ENCODE data around the gene MYADML2. TPM values are rescaled to one million over a fixed set of nuclear protein-coding genes. Genes with fewer than 3 reads are reported as not detected.

The MYADML2 gene
- total and polyA plus RNA-seq, 9 donors, result 11.3 to 24.1 (median 21.5) TPM

DNA sequence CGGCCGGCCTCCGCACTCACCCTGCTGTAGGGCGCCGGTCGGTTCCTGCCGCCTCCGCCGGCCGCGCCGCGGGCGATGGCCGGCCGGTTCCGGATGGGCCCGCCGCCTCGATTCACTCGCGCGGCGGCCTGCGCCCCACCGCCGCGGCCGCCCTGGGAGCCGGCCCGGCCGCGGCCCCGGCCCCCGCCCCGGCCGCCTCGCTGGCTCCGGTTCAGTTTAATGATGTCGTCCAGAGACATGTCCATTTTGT, 55.8 kb downstream of the MYADML2 start:
- Histone ChIP-seq H3K27ac (ENCODE audit: low read length) (peak overlapping the region; percentile 66), H3K36me3 (ENCODE audit: control insufficient read depth, insufficient read depth, low read length) (peaks cover 67% of the 10 kb centered on the region), H3K27me3 (ENCODE audit: control insufficient read depth, insufficient read depth, low read length) (no peaks in the 10 kb centered on the region), H3K4me1 (ENCODE audit: control insufficient read depth, insufficient read depth, low read length) (peaks cover 26% of the 10 kb centered on the region), H3K4me3 (ENCODE audit: low read length) (peak overlapping the region; percentile 62), H3K9me3 (replicated peaks; ENCODE audit: control insufficient read depth, low read depth, low read length) (no peaks in the 10 kb centered on the region)
- no peak for DNase-seq
- WGBS (ENCODE audit: insufficient coverage), result under 1% methylated on average over 40 of the region's 40 CpGs

DNA sequence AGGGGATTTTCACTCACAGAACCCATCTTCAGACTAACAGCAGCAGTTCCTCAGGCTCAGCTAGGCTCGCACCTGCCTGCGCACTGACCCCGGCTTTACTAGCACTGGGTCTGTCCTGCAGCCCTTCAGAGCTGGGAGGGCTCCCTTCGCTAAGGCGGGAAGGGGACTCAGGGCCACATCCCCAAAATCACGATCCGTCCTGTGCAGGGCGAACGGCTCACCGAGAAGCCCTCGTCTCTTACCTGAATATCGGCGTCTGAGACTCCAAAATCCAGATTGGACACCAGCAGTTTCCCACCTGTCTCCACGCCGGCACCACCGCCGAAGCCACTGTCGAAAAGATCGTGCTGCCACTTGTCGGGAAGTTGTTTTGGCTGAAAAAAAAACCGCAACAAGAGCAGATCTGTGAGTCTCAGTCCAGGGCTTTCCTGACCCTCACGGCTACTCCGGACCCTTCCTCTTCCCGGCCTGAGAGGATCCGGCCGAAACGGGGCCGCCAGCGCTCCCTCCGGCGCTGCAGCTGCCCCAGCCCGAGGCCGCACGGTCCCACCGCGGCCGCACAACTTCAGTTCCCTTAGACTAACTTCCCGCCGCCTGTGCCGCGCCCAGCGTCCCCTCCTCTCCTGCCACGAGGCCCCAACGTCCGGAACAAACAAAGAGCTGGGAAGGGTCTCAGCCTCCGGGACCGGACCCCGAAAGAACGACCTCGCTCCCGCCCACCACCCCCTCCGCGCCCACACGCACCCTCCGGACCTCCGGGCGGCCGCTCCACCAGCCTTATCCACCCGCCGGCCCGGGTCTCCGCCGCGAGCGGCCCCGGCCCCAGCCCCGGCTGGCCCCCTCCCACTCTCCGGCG, 56.4 kb downstream of the MYADML2 start:
- WGBS (ENCODE audit: insufficient coverage), result 9% methylated on average over 58 of the region's 69 CpGs
- DNase-seq, result no peak

More for the DNA sequence above, 56.4 kb downstream of the MYADML2 start:
- peaks cover 31% of the 10 kb centered on the region for H3K4me1 ChIP-seq (ENCODE audit: control insufficient read depth, insufficient read depth, low read length)
- H3K27ac ChIP-seq (ENCODE audit: low read length), result peak overlapping the region; percentile 66
- H3K9me3 ChIP-seq (replicated peaks; ENCODE audit: control insufficient read depth, low read depth, low read length), result no peaks in the 10 kb centered on the region
- H3K4me3 ChIP-seq (ENCODE audit: low read length), result peak overlapping the region; percentile 62
- H3K36me3 ChIP-seq (ENCODE audit: control insufficient read depth, insufficient read depth, low read length), result peaks cover 69% of the 10 kb centered on the region
- H3K27me3 ChIP-seq (ENCODE audit: control insufficient read depth, insufficient read depth, low read length), result no peaks in the 10 kb centered on the region

Other genes starting within 250 kb of the MYADML2 start
- gene MRPL12, start 243.9 kb downstream of the MYADML2 start, total RNA-seq, result 10.2 TPM
- gene MRPL12, start 243.9 kb downstream of the MYADML2 start, polyA plus RNA-seq (ENCODE audit: insufficient read depth in 1 of 8, insufficient read length in 8 of 8, low replicate concordance in 1 of 8), result 10 to 100 TPM; 49.7 to 65.8 (median 58.8) TPM
- gene SLC25A10, start 234.9 kb downstream of the MYADML2 start, total RNA-seq, result 4.3 TPM
- 1 to 10 TPM; 3.3 to 5.3 (median 4.2) TPM for gene SLC25A10, start 234.9 kb downstream of the MYADML2 start, polyA plus RNA-seq (ENCODE audit: insufficient read depth in 1 of 8, insufficient read length in 8 of 8, low replicate concordance in 1 of 8)
- gene GCGR, start 143.1 kb downstream of the MYADML2 start, total RNA-seq, result not detected
- gene GCGR, start 143.1 kb downstream of the MYADML2 start, polyA plus RNA-seq (ENCODE audit: insufficient read depth in 1 of 8, insufficient read length in 8 of 8, low replicate concordance in 1 of 8), result under 1 TPM in 4 of 8 donors, not detected in 4; 0.10 to 0.21 (median 0.18) TPM
- gene MCRIP1, start 113.9 kb downstream of the MYADML2 start, total RNA-seq, result 113 TPM
- 100 to 1,000 TPM; 123 to 147 (median 134) TPM for gene MCRIP1, start 113.9 kb downstream of the MYADML2 start, polyA plus RNA-seq (ENCODE audit: insufficient read depth in 1 of 8, insufficient read length in 8 of 8, low replicate concordance in 1 of 8)
- gene PPP1R27, start 112.2 kb downstream of the MYADML2 start, total RNA-seq, result 43.4 TPM
- gene PPP1R27, start 112.2 kb downstream of the MYADML2 start, polyA plus RNA-seq (ENCODE audit: insufficient read depth in 1 of 8, insufficient read length in 8 of 8, low replicate concordance in 1 of 8), result 10 to 100 TPM; 14.6 to 57.4 (median 28.8) TPM
- gene P4HB, start 86.7 kb downstream of the MYADML2 start, total RNA-seq, result 385 TPM
- gene P4HB, start 86.7 kb downstream of the MYADML2 start, polyA plus RNA-seq (ENCODE audit: insufficient read depth in 1 of 8, insufficient read length in 8 of 8, low replicate concordance in 1 of 8), result 100 to 1,000 TPM; 383 to 577 (median 450) TPM
- 86.0 TPM for gene ARHGDIA, start 75.9 kb downstream of the MYADML2 start, total RNA-seq
- 100 to 1,000 TPM; 145 to 236 (median 190) TPM for gene ARHGDIA, start 75.9 kb downstream of the MYADML2 start, polyA plus RNA-seq (ENCODE audit: insufficient read depth in 1 of 8, insufficient read length in 8 of 8, low replicate concordance in 1 of 8)
- 72.6 TPM for gene ALYREF, start 55.6 kb downstream of the MYADML2 start, total RNA-seq
- gene ALYREF, start 55.6 kb downstream of the MYADML2 start, polyA plus RNA-seq (ENCODE audit: insufficient read depth in 1 of 8, insufficient read length in 8 of 8, low replicate concordance in 1 of 8), result 10 to 100 TPM; 56.0 to 80.0 (median 70.8) TPM
- gene ANAPC11, start 55.5 kb downstream of the MYADML2 start, total RNA-seq, result 113 TPM
- gene ANAPC11, start 55.5 kb downstream of the MYADML2 start, polyA plus RNA-seq (ENCODE audit: insufficient read depth in 1 of 8, insufficient read length in 8 of 8, low replicate concordance in 1 of 8), result 100 to 1,000 TPM; 104 to 140 (median 113) TPM
- gene NPB, start 45.0 kb downstream of the MYADML2 start, total RNA-seq, result 2.0 TPM
- under 1 TPM; 0.22 to 0.82 (median 0.66) TPM for gene NPB, start 45.0 kb downstream of the MYADML2 start, polyA plus RNA-seq (ENCODE audit: insufficient read depth in 1 of 8, insufficient read length in 8 of 8, low replicate concordance in 1 of 8)
- 9.0 TPM for gene PCYT2, start 35.8 kb downstream of the MYADML2 start, total RNA-seq
- 10 to 100 TPM in 6 of 8 donors, 1 to 10 TPM in 2; 9.4 to 12.6 (median 11.2) TPM for gene PCYT2, start 35.8 kb downstream of the MYADML2 start, polyA plus RNA-seq (ENCODE audit: insufficient read depth in 1 of 8, insufficient read length in 8 of 8, low replicate concordance in 1 of 8)
- 6.0 TPM for gene SIRT7, start 29.1 kb downstream of the MYADML2 start, total RNA-seq
- gene SIRT7, start 29.1 kb downstream of the MYADML2 start, polyA plus RNA-seq (ENCODE audit: insufficient read depth in 1 of 8, insufficient read length in 8 of 8, low replicate concordance in 1 of 8), result 1 to 10 TPM; 6.5 to 9.7 (median 8.4) TPM
- 8.2 TPM for gene MAFG, start 19.5 kb downstream of the MYADML2 start, total RNA-seq
- gene MAFG, start 19.5 kb downstream of the MYADML2 start, polyA plus RNA-seq (ENCODE audit: insufficient read depth in 1 of 8, insufficient read length in 8 of 8, low replicate concordance in 1 of 8), result 10 to 100 TPM; 11.7 to 18.1 (median 16.7) TPM
- 78.9 TPM for gene PYCR1, start 9.9 kb downstream of the MYADML2 start, total RNA-seq
- gene PYCR1, start 9.9 kb downstream of the MYADML2 start, polyA plus RNA-seq (ENCODE audit: insufficient read depth in 1 of 8, insufficient read length in 8 of 8, low replicate concordance in 1 of 8), result 100 to 1,000 TPM in 2 of 8 donors, 10 to 100 TPM in 6; 58.4 to 107 (median 80.3) TPM
- gene NOTUM, start 14.0 kb upstream of the MYADML2 start, total RNA-seq, result 4.1 TPM
- 1 to 10 TPM; 2.8 to 7.6 (median 3.3) TPM for gene NOTUM, start 14.0 kb upstream of the MYADML2 start, polyA plus RNA-seq (ENCODE audit: insufficient read depth in 1 of 8, insufficient read length in 8 of 8, low replicate concordance in 1 of 8)
- 28.7 TPM for gene ASPSCR1, start 30.4 kb upstream of the MYADML2 start, total RNA-seq
- gene ASPSCR1, start 30.4 kb upstream of the MYADML2 start, polyA plus RNA-seq (ENCODE audit: insufficient read depth in 1 of 8, insufficient read length in 8 of 8, low replicate concordance in 1 of 8), result 10 to 100 TPM; 22.5 to 35.9 (median 26.6) TPM
- gene CENPX, start 75.6 kb upstream of the MYADML2 start, total RNA-seq, result 44.8 TPM
- gene CENPX, start 75.6 kb upstream of the MYADML2 start, polyA plus RNA-seq (ENCODE audit: insufficient read depth in 1 of 8, insufficient read length in 8 of 8, low replicate concordance in 1 of 8), result 10 to 100 TPM; 33.4 to 41.0 (median 38.4) TPM
- gene LRRC45, start 76.1 kb upstream of the MYADML2 start, total RNA-seq, result 9.1 TPM
- gene LRRC45, start 76.1 kb upstream of the MYADML2 start, polyA plus RNA-seq (ENCODE audit: insufficient read depth in 1 of 8, insufficient read length in 8 of 8, low replicate concordance in 1 of 8), result 10 to 100 TPM in 4 of 8 donors, 1 to 10 TPM in 4; 8.4 to 12.3 (median 10.3) TPM
- 11.2 TPM for gene RAC3, start 84.4 kb upstream of the MYADML2 start, total RNA-seq
- 10 to 100 TPM in 5 of 8 donors, 1 to 10 TPM in 3; 7.2 to 15.3 (median 11.1) TPM for gene RAC3, start 84.4 kb upstream of the MYADML2 start, polyA plus RNA-seq (ENCODE audit: insufficient read depth in 1 of 8, insufficient read length in 8 of 8, low replicate concordance in 1 of 8)
- 36.0 TPM for gene DCXR, start 90.5 kb upstream of the MYADML2 start, total RNA-seq
- 10 to 100 TPM; 30.0 to 44.6 (median 39.2) TPM for gene DCXR, start 90.5 kb upstream of the MYADML2 start, polyA plus RNA-seq (ENCODE audit: insufficient read depth in 1 of 8, insufficient read length in 8 of 8, low replicate concordance in 1 of 8)
- 21.6 TPM for gene RFNG, start 104.6 kb upstream of the MYADML2 start, total RNA-seq
- gene RFNG, start 104.6 kb upstream of the MYADML2 start, polyA plus RNA-seq (ENCODE audit: insufficient read depth in 1 of 8, insufficient read length in 8 of 8, low replicate concordance in 1 of 8), result 10 to 100 TPM; 25.3 to 47.1 (median 31.7) TPM
- gene GPS1, start 104.7 kb upstream of the MYADML2 start, total RNA-seq, result 69.6 TPM
- gene GPS1, start 104.7 kb upstream of the MYADML2 start, polyA plus RNA-seq (ENCODE audit: insufficient read depth in 1 of 8, insufficient read length in 8 of 8, low replicate concordance in 1 of 8), result 10 to 100 TPM; 68.1 to 87.7 (median 76.7) TPM
- gene DUS1L, start 118.6 kb upstream of the MYADML2 start, total RNA-seq, result 43.6 TPM
- 10 to 100 TPM; 52.9 to 73.5 (median 59.3) TPM for gene DUS1L, start 118.6 kb upstream of the MYADML2 start, polyA plus RNA-seq (ENCODE audit: insufficient read depth in 1 of 8, insufficient read length in 8 of 8, low replicate concordance in 1 of 8)
- gene FASN, start 151.0 kb upstream of the MYADML2 start, total RNA-seq, result 15.4 TPM
- 10 to 100 TPM; 23.0 to 53.4 (median 34.9) TPM for gene FASN, start 151.0 kb upstream of the MYADML2 start, polyA plus RNA-seq (ENCODE audit: insufficient read depth in 1 of 8, insufficient read length in 8 of 8, low replicate concordance in 1 of 8)

All from muscle of leg (tissue), 11 donors.